ENCODE measurements around the gene MXRA7. TPM values are rescaled to one million over a fixed set of nuclear protein-coding genes. Genes with fewer than 3 reads are reported as not detected.

The MXRA7 gene
- polyA plus RNA-seq, 1 of the 3 experiments (the other 2 are of a cell fraction), result 154 TPM

DNA sequence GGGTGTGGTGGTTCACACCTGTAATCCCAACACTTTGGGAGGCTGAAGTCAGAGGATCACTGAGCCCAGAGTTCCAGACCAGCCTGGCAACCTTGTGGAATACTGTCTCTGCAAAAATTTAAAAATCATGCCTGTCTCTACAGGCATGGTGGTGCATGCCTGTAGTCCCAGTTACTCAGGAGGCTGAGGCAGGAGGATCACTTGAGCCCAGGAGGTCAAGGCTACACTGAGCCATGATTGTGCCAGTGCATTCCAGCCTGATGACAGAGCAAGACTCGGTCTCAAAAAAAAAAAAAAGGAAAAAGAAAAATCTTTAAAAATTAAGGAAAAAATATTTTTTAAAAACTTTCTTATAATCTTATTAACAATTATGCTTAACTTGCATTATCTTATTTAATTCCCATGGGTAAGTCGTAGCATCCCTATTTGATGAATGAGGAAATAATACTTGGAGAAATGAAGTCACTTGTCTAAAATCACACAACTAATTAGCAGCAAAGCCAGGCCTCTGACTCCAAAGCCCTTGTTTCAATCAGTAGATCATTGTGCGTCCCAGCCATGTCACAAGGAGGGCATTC, 40.7 kb upstream of the MXRA7 start (continued):
- TF ChIP-seq, protein P1, sequence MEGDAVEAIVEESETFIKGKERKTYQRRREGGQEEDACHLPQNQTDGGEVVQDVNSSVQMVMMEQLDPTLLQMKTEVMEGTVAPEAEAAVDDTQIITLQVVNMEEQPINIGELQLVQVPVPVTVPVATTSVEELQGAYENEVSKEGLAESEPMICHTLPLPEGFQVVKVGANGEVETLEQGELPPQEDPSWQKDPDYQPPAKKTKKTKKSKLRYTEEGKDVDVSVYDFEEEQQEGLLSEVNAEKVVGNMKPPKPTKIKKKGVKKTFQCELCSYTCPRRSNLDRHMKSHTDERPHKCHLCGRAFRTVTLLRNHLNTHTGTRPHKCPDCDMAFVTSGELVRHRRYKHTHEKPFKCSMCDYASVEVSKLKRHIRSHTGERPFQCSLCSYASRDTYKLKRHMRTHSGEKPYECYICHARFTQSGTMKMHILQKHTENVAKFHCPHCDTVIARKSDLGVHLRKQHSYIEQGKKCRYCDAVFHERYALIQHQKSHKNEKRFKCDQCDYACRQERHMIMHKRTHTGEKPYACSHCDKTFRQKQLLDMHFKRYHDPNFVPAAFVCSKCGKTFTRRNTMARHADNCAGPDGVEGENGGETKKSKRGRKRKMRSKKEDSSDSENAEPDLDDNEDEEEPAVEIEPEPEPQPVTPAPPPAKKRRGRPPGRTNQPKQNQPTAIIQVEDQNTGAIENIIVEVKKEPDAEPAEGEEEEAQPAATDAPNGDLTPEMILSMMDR (IDR thresholded peaks at IDR 0.05), result no peak
- TF ChIP-seq EZH2phosphoT487 (IDR thresholded peaks at IDR 0.05; ENCODE audit: borderline replicate concordance, low read depth) (no peak), TAF1 (IDR thresholded peaks at IDR 0.05; ENCODE audit: borderline replicate concordance, low read depth, low read length) (no peak), CHD2 (IDR thresholded peaks at IDR 0.05; ENCODE audit: low read length, partially characterized antibody) (no peak), MXI1 (IDR thresholded peaks at IDR 0.05; ENCODE audit: low read depth, low read length) (no peak)

DNA sequence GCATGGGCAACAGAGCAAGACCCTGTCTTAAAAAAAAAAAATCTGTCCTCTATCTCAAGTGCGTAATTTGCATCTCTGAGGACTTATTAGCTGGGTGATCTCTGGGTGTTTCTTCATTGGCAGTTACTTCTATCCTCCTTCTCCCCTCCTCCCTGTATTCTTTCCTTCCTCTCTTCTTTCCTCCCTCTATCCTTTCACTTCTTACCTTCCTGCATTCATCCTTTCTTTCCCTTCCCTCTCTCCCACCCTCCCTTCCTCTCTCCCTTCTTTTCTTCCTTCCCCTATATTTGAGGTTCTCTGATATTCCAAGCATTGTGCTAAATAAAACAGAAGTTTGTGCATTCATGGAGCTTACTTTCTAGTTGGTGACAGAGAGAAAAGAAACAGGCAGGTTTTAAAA, 37.9 kb upstream of the MXRA7 start:
- no peak overlapping the region for H3K4me2 ChIP-seq
- POLR2A ChIA-PET, result interaction anchor here (0.9 to 1.5 kb wide), 2 partner anchors 11 to 15 kb away, joined by 3 to 7 read pairs; partner anchors contain the start of gene MFSD11
- H3K36me3 ChIP-seq (replicated peaks in 1 of 2; ENCODE audit: control insufficient read depth in 1 of 2, insufficient read depth in 2 of 2, low read length in 1 of 2), result peaks cover 26 to 34% of the 10 kb centered on the region in 2 experiments
- no peak for DNase-seq
- no peak for TF ChIP-seq EZH2phosphoT487 (IDR thresholded peaks at IDR 0.05; ENCODE audit: borderline replicate concordance, low read depth)
- TF ChIP-seq POLR2AphosphoS5 (IDR thresholded peaks at IDR 0.05; ENCODE audit: low read depth, low read length), result no peak
- TF ChIP-seq GABPA (IDR thresholded peaks at IDR 0.05; ENCODE audit: low read depth), result no peak
- no peak for TF ChIP-seq FOXM1 (IDR thresholded peaks at IDR 0.05; ENCODE audit: low read depth)
- TF ChIP-seq NRF1 (IDR thresholded peaks at IDR 0.05; ENCODE audit: low read depth, low read length), result no peak
- TF ChIP-seq TEAD4 (IDR thresholded peaks at IDR 0.05; ENCODE audit: borderline replicate concordance, insufficient read depth), result no peak
- TF ChIP-seq TCF12 (IDR thresholded peaks at IDR 0.05), result no peak
- no peak for TF ChIP-seq RCOR1 (IDR thresholded peaks at IDR 0.05; ENCODE audit: low read length)
- TF ChIP-seq MXI1 (IDR thresholded peaks at IDR 0.05; ENCODE audit: low read depth, low read length), result no peak
- TF ChIP-seq, protein P2, sequence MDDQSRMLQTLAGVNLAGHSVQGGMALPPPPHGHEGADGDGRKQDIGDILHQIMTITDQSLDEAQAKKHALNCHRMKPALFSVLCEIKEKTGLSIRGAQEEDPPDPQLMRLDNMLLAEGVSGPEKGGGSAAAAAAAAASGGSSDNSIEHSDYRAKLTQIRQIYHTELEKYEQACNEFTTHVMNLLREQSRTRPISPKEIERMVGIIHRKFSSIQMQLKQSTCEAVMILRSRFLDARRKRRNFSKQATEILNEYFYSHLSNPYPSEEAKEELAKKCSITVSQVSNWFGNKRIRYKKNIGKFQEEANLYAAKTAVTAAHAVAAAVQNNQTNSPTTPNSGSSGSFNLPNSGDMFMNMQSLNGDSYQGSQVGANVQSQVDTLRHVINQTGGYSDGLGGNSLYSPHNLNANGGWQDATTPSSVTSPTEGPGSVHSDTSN (IDR thresholded peaks at IDR 0.05), result no peak
- TF ChIP-seq, protein P3, sequence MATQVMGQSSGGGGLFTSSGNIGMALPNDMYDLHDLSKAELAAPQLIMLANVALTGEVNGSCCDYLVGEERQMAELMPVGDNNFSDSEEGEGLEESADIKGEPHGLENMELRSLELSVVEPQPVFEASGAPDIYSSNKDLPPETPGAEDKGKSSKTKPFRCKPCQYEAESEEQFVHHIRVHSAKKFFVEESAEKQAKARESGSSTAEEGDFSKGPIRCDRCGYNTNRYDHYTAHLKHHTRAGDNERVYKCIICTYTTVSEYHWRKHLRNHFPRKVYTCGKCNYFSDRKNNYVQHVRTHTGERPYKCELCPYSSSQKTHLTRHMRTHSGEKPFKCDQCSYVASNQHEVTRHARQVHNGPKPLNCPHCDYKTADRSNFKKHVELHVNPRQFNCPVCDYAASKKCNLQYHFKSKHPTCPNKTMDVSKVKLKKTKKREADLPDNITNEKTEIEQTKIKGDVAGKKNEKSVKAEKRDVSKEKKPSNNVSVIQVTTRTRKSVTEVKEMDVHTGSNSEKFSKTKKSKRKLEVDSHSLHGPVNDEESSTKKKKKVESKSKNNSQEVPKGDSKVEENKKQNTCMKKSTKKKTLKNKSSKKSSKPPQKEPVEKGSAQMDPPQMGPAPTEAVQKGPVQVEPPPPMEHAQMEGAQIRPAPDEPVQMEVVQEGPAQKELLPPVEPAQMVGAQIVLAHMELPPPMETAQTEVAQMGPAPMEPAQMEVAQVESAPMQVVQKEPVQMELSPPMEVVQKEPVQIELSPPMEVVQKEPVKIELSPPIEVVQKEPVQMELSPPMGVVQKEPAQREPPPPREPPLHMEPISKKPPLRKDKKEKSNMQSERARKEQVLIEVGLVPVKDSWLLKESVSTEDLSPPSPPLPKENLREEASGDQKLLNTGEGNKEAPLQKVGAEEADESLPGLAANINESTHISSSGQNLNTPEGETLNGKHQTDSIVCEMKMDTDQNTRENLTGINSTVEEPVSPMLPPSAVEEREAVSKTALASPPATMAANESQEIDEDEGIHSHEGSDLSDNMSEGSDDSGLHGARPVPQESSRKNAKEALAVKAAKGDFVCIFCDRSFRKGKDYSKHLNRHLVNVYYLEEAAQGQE (IDR thresholded peaks at IDR 0.05; ENCODE audit: low read depth, low read length), result no peak
- TF ChIP-seq FOSL2 (IDR thresholded peaks at IDR 0.05; ENCODE audit: borderline replicate concordance, low read depth), result no peak
- TF ChIP-seq, protein P1 (IDR thresholded peaks at IDR 0.05), result no peak
- TF ChIP-seq ELF1 (IDR thresholded peaks at IDR 0.05), result no peak
- TF ChIP-seq, protein P4, sequence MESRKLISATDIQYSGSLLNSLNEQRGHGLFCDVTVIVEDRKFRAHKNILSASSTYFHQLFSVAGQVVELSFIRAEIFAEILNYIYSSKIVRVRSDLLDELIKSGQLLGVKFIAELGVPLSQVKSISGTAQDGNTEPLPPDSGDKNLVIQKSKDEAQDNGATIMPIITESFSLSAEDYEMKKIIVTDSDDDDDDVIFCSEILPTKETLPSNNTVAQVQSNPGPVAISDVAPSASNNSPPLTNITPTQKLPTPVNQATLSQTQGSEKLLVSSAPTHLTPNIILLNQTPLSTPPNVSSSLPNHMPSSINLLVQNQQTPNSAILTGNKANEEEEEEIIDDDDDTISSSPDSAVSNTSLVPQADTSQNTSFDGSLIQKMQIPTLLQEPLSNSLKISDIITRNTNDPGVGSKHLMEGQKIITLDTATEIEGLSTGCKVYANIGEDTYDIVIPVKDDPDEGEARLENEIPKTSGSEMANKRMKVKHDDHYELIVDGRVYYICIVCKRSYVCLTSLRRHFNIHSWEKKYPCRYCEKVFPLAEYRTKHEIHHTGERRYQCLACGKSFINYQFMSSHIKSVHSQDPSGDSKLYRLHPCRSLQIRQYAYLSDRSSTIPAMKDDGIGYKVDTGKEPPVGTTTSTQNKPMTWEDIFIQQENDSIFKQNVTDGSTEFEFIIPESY (IDR thresholded peaks at IDR 0.05; ENCODE audit: borderline replicate concordance, low read depth), result no peak
- TF ChIP-seq FOXJ3 (CRISPR knock-in tag; IDR thresholded peaks at IDR 0.05), result no peak
- no peak overlapping the region for H3K9ac ChIP-seq
- no peaks in the 10 kb centered on the region for H3K9me2 ChIP-seq
- no peaks in the 10 kb centered on the region for H3K27me3 ChIP-seq (ENCODE audit: insufficient read depth)
- H3K79me2 ChIP-seq (ENCODE audit: insufficient read depth), result no peaks in the 10 kb centered on the region
- H3F3A ChIP-seq (replicated peaks; ENCODE audit: insufficient read depth), result no peaks in the 10 kb centered on the region
- CTCF ChIA-PET, result interaction anchor here (0.7 to 1.1 kb wide), 4 partner anchors 10 to 119 kb away, joined by 3 to 4 read pairs (median 3); partner anchors contain the start of gene MGAT5B
- H3K9me3 ChIP-seq, result no peaks in the 10 kb centered on the region
- WGBS (ENCODE audit: low lambda C conversion rate), result 86% methylated on average over 1 of the region's 1 CpG
- no peak overlapping the region for H2AFZ ChIP-seq (ENCODE audit: low read depth)
- H3K4me1 ChIP-seq (ENCODE audit: control insufficient read depth in 1 of 2, insufficient read depth in 2 of 2, low read depth in 1 of 2, low read length in 1 of 2), result no peaks in the 10 kb centered on the region
- H3K27ac ChIP-seq (ENCODE audit: low read depth in 2 of 2, low read length in 1 of 2), result no peak overlapping the region
- H3K4me3 ChIP-seq (ENCODE audit: low read depth in 2 of 2, low read length in 1 of 2), result no peak overlapping the region
- no peaks in the 10 kb centered on the region for H4K20me1 ChIP-seq (ENCODE audit: insufficient read depth)

Measured in SK-N-SH (cell line).